Panc1 (cell line): ENCODE results near the gene CTTNBP2. TPM values are rescaled to one million over a fixed set of nuclear protein-coding genes. Genes with fewer than 3 reads are reported as not detected.

Experiments
- ATAC-seq: fragments of 200-7000 bp; cut with Tn5 transposase; 2 replicates; pipeline ENCODE4 v1.9.1; 2020; ENCODE audit warnings: mild to moderate bottlenecking, moderate library complexity
- BruUV-seq: library from RNA; stranded (reverse); fragments of 400-500 nt; replicated peaks from 2 replicates; lab custom pipeline; 2021; lab: Mats Ljungman, UMichigan
- CTCF ChIA-PET: fragments of 300-600 bp; sonication (Branson Sonifier 250); formaldehyde crosslinking; loops from one replicate; lab custom pipeline; 2022; ENCODE audit warnings: antibody characterized with exemption; lab: Charles Lee
- POLR2A ChIA-PET: fragments of 300-600 bp; sonication (Branson Sonifier 250); formaldehyde crosslinking; loops from one replicate; lab custom pipeline; 2022; ENCODE audit warnings: antibody characterized with exemption; lab: Charles Lee
- DNase-seq: peaks from one replicate; pipeline ENCODE4 v3.0.0-alpha.2; 2010; ENCODE audit warnings: low read depth, low spot score
- H3K27ac ChIP-seq: 2 replicates; pipeline ENCODE4 v1.5.1; 2011; ENCODE audit warnings: mild to moderate bottlenecking, low read length, inconsistent platforms
- H3K27me3 ChIP-seq: fragments of 200-500 bp; sonication (Bioruptor generic); 2 replicates; pipeline ENCODE4 v1.6.0; 2014; ENCODE audit warnings: low read length, inconsistent platforms; ENCODE audit not compliant: control insufficient read depth, insufficient read depth
- H3K36me3 ChIP-seq: fragments of 200-500 bp; sonication (Bioruptor generic); 2 replicates; pipeline ENCODE4 v1.5.1; 2014; ENCODE audit warnings: inconsistent platforms, mild to moderate bottlenecking, low read length, moderate library complexity; ENCODE audit not compliant: control insufficient read depth, insufficient read depth
- H3K4me1 ChIP-seq: 2 replicates; pipeline ENCODE4 v1.5.1; 2011; ENCODE audit warnings: inconsistent platforms, mild to moderate bottlenecking, low read length, moderate library complexity; ENCODE audit not compliant: control insufficient read depth, insufficient read depth
- H3K4me3 ChIP-seq, 2 experiments: 2 replicates each; pipeline ENCODE4 v1.5.1; 2011 to 2012; ENCODE audit warnings: low read depth in 2 of 2, low read length in 2 of 2, mild to moderate bottlenecking in 2 of 2, inconsistent platforms in 1 of 2, moderate library complexity in 1 of 2
- H3K9me3 ChIP-seq: fragments of 200-500 bp; sonication (Bioruptor generic); 2 replicates; pipeline ENCODE4 v1.5.1; 2014; ENCODE audit warnings: low read depth, mild to moderate bottlenecking, inconsistent platforms, low read length, moderate library complexity; ENCODE audit not compliant: control insufficient read depth, insufficient read depth
- CTCF ChIP-seq: fragments of 450-650 bp; IDR thresholded peaks from 2 replicates; pipeline ENCODE4 v1.5.1; 2017; ENCODE audit warnings: mild to moderate bottlenecking
- POLR2AphosphoS5 ChIP-seq: IDR thresholded peaks from 2 replicates; pipeline ENCODE4 v1.6.1; 2012; ENCODE audit warnings: mild to moderate bottlenecking, low read depth, low read length, moderate library complexity
- REST ChIP-seq, 2 experiments: IDR thresholded peaks; 2 replicates each; pipeline ENCODE4 v1.6.1; 2011 to 2012; ENCODE audit warnings: low read depth in 2 of 2, control low read depth in 1 of 2, low read length in 1 of 2, mild to moderate bottlenecking in 1 of 2, moderate library complexity in 1 of 2; ENCODE audit not compliant: insufficient read depth in 1 of 2
- SIN3A ChIP-seq: IDR thresholded peaks from 2 replicates; pipeline ENCODE4 v1.6.1; 2012; ENCODE audit warnings: low read depth, mild to moderate bottlenecking, low read length, moderate library complexity, borderline replicate concordance; ENCODE audit not compliant: insufficient read depth
- TCF7L2 ChIP-seq: IDR thresholded peaks from 2 replicates; pipeline ENCODE4 v1.6.1; 2011; ENCODE audit warnings: mild to moderate bottlenecking, low read depth, low read length, inconsistent platforms
- in situ Hi-C: cut with HindIII; loops from 2 replicates; pipeline ENCODE4 v1.10.0; 2016; ENCODE audit warnings: low sequenced_read_pairs, low pct_unique_long_range_greater_than_20kb
- intact Hi-C: fragments of 100-400 bp; cut with micrococcal nuclease; formaldehyde crosslinking; loops from one replicate; pipeline ENCODE4 v1.10.0; 2022; ENCODE audit not compliant: unreplicated experiment
- total RNA-seq: library from RNA; stranded (reverse); gene quantifications from one replicate; pipeline ENCODE4 v1.2.1, GENCODE V29; 2021; ENCODE audit not compliant: unreplicated experiment

CTTNBP2 gene
- total RNA-seq, 1 experiment from 2014 or later, result 1.0 TPM

GRCh38 chr7:117872561-117873309, 506 bp downstream of the CTTNBP2 start:
- intact Hi-C loops, result no loop called here
- BruUV-seq, result no TSS peak
- TF ChIP-seq TCF7L2, result no peak
- no peak; the same call in 1 of the 2 replicates for TF ChIP-seq CTCF
- TF ChIP-seq POLR2AphosphoS5, result no peak
- no peak for TF ChIP-seq REST (IDR thresholded peaks at IDR 0.05; ENCODE audit: insufficient read depth in 1 of 2, low read depth in 2 of 2, low read length in 1 of 2)
- TF ChIP-seq SIN3A, result no peak
- in situ Hi-C loops, result no loop called here
- CTCF ChIA-PET, result no interaction called here
- no peaks in the 10 kb centered on the region for H3K9me3 ChIP-seq
- ATAC-seq, result peak; percentile 65
- H3K4me3 ChIP-seq, result peak overlapping the region; percentile 10 to 35; a peak in 3 of 4 replicates
- DNase-seq, result no peak
- no peak overlapping the region for H3K27ac ChIP-seq
- peaks cover 4% of the 10 kb centered on the region; the same call in 1 of the 2 replicates for H3K36me3 ChIP-seq
- H3K27me3 ChIP-seq, result peaks cover 33% of the 10 kb centered on the region
- POLR2A ChIA-PET, result no interaction called here
- H3K4me1 ChIP-seq, result peaks cover 5% of the 10 kb centered on the region; the same call in 1 of the 2 replicates

- H3K27me3 ChIP-seq, result peaks cover 33% of the 10 kb centered on the region
- TF ChIP-seq REST (IDR thresholded peaks at IDR 0.05; ENCODE audit: insufficient read depth in 1 of 2, low read depth in 2 of 2, low read length in 1 of 2) (no peak), SIN3A (no peak), POLR2AphosphoS5 (no peak), TCF7L2 (no peak), CTCF (no peak)
- no peaks in the 10 kb centered on the region for H3K9me3 ChIP-seq
- H3K36me3 ChIP-seq, result peaks cover 4% of the 10 kb centered on the region; the same call in 1 of the 2 replicates
- no peak overlapping the region for H3K27ac ChIP-seq
- ChIA-PET CTCF (no interaction called here), POLR2A (interaction anchor here (0.6 kb wide), 1 partner anchor 154 kb away, joined by 4 read pairs; no protein-coding TSS in a partner anchor)
- in situ Hi-C loops (no loop called here), intact Hi-C loops (no loop called here)
- DNase-seq (no peak), ATAC-seq (peak; percentile 71)
- no TSS peak for BruUV-seq
- H3K4me1 ChIP-seq, result peaks cover 5% of the 10 kb centered on the region; the same call in 1 of the 2 replicates
- peak overlapping the region in 1 of 2 experiments; percentile 10; a peak in 1 of 4 replicates for H3K4me3 ChIP-seq
These were observed 1.3 kb downstream of the CTTNBP2 start for GRCh38 chr7:117871778-117872538.
